Nephron progenitor cell (in vitro differentiated cells): ENCODE measurements around the gene SPDL1.

Experiments used
- DNase-seq: peaks from one replicate; pipeline ENCODE4 v3.0.0; 2021
- H3K27ac Mint-ChIP-seq: 2 replicates; pipeline ENCODE4 v1.8.0; 2021; ENCODE audit warnings: mild to moderate bottlenecking, moderate library complexity, mixed read lengths
- H3K27me3 Mint-ChIP-seq: 2 replicates; pipeline ENCODE4 v1.8.0; 2021; ENCODE audit warnings: mild to moderate bottlenecking, low read depth, mixed read lengths; ENCODE audit not compliant: poor library complexity
- H3K36me3 Mint-ChIP-seq: 2 replicates; pipeline ENCODE4 v1.8.0; 2021; ENCODE audit warnings: low read depth, mixed read lengths
- H3K4me1 Mint-ChIP-seq: 2 replicates; pipeline ENCODE4 v1.8.0; 2021; ENCODE audit warnings: mixed read lengths
- H3K4me3 Mint-ChIP-seq: 2 replicates; pipeline ENCODE4 v1.8.0; 2021; ENCODE audit warnings: mild to moderate bottlenecking, moderate library complexity, mixed read lengths
- H3K9me3 Mint-ChIP-seq: 2 replicates; pipeline ENCODE4 v1.8.0; 2021; ENCODE audit warnings: mild to moderate bottlenecking, moderate library complexity, mixed read lengths
- CTCF ChIP-seq: fragments of 200-600 bp; sonication (generic); IDR thresholded peaks from 2 replicates; pipeline ENCODE4 v1.5.0; 2021; ENCODE audit warnings: antibody characterized with exemption

The SPDL1 gene

GRCh38 chr5:169652057-169652456, 68.5 kb downstream of the SPDL1 start:
- TF ChIP-seq CTCF, result no peak
- no peak overlapping the region for H3K27ac Mint-ChIP-seq
- no peaks in the 10 kb centered on the region for H3K9me3 Mint-ChIP-seq
- H3K36me3 Mint-ChIP-seq, result no peaks in the 10 kb centered on the region
- H3K27me3 Mint-ChIP-seq, result peaks cover 16% of the 10 kb centered on the region
- peaks cover 19% of the 10 kb centered on the region for H3K4me1 Mint-ChIP-seq
- no peak for DNase-seq
- no peak overlapping the region for H3K4me3 Mint-ChIP-seq

GRCh38 chr5:169653091-169653490, 69.5 kb downstream of the SPDL1 start:
- H3K9me3 Mint-ChIP-seq, result no peaks in the 10 kb centered on the region
- DNase-seq, result no peak
- no peak overlapping the region for H3K27ac Mint-ChIP-seq
- H3K4me3 Mint-ChIP-seq, result no peak overlapping the region
- H3K27me3 Mint-ChIP-seq, result peaks cover 8% of the 10 kb centered on the region
- no peak for TF ChIP-seq CTCF
- no peaks in the 10 kb centered on the region for H3K36me3 Mint-ChIP-seq
- peaks cover 8% of the 10 kb centered on the region for H3K4me1 Mint-ChIP-seq
